Midbrain (tissue), 1 donor: ENCODE measurements around the gene SUCLA2.
"Not testable (repeated sequence)": the region's sequence is repeated elsewhere in the genome, so short reads cannot be mapped to it uniquely, and the experiment has no call there.

ENCODE experiments used
- DNase-seq: peaks from one replicate; lab custom pipeline; 2025; lab: John Stamatoyannopoulos, UW

Gene SUCLA2

DNA sequence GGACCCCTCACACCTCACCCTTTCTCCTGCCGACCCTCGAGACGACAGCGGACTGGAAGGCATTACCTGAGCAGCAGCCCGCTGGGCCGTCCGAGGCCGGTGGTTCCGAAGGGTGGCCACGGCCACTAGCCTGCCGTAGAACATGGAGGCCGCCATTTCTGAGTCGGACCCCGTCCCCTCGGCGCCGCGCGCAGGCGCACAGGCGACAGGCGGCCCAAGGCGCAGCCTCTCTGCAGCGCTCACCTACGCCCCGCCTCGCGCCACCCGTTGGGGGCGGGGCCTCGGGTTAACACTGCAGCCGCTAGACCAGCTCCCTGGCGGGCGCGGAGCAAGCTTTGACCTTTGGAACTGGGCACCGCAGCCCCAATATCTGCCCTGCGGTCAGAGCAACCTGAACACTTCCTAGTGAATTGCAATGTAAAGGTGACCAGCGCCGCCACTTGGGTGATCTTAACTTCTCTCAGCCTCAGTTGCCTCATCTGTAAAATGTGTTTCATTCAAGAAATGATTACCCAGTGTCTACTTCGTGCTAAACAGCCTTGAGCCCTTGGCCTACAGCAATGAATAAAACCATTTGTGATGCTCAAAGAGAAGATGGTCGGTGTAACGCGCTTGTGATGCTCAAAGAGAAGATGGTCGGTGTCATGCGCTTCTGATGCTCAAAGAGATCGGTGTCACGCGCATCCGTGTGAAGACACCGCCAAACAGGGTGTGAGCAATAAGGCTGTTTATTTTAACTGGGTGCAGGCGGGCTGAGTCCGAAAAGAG lies at the start of gene SUCLA2:
Gene SUCLA2, minus strand, starts transcription at position 160 of the 768 bp plus-strand sequence. Its CDS starts 4 bp downstream, at position 156.
- DNase-seq: peak; percentile 94

DNA sequence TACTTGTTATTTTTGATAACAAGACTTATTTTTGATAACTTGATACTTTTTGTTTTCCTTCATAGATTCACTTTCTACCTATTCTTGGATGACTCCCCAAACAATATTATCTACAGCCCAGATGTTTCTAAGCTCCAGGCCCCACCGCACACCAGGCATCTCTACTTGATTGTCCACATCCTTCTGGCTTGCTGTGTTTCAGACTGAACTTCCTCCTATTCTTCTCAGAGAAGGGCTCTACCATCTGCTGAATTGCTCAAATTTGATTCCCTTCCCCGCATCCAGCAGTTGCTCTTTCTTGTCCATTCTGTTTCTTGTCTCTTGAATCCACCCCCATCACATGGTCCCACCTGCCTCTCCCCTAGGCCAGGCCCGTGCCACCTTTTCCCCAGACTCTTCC lies 49.5 kb upstream of the SUCLA2 start:
- DNase-seq: no peak

GRCh38 chr13:48043789-48044503 lies 42.9 kb upstream of the SUCLA2 start:
- DNase-seq: no peak

DNA sequence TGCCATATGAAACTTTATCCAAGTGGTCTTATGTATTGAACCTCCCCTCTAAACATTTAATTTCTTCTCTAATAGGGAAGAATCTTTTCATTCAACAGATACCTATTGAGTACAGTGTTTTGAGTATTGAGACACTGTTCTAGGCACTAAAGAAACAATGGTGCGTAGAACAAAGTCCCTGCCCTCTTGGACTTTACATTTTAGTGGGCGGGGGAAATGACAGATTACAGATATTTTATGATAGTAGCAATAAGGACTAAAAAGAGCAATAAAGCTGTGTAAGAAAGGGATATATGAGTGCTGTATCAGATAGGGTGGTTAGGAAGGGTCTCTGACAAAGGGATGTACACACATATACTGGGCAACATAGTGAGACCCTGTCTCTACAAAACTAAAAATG lies 41.8 kb upstream of the SUCLA2 start:
- no peak for DNase-seq

GRCh38 chr13:48040896-48041295 lies 39.8 kb upstream of the SUCLA2 start:
- DNase-seq: no peak

GRCh38 chr13:48040049-48040448 lies 39.0 kb upstream of the SUCLA2 start:
- DNase-seq: no peak

DNA sequence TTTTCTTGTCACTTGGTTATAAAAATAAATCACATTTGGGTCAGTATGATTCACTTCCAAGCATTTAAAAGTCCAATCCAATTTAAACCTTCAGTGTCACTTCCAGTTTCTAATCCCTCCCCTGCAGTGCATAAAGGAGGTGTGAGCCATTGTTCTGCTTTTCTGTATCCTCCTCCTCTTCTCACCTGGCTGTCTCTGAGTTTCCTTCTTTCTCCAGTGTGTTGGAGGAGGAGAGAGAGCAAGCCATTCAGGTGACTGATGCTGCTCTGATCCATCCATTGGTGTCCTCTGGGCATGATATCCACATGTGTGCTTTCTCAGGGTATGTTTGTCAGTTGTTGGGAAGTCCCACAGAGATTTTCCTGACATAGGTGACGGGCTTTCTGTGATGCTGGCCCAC lies 37.7 kb upstream of the SUCLA2 start:
- DNase-seq: no peak

DNA sequence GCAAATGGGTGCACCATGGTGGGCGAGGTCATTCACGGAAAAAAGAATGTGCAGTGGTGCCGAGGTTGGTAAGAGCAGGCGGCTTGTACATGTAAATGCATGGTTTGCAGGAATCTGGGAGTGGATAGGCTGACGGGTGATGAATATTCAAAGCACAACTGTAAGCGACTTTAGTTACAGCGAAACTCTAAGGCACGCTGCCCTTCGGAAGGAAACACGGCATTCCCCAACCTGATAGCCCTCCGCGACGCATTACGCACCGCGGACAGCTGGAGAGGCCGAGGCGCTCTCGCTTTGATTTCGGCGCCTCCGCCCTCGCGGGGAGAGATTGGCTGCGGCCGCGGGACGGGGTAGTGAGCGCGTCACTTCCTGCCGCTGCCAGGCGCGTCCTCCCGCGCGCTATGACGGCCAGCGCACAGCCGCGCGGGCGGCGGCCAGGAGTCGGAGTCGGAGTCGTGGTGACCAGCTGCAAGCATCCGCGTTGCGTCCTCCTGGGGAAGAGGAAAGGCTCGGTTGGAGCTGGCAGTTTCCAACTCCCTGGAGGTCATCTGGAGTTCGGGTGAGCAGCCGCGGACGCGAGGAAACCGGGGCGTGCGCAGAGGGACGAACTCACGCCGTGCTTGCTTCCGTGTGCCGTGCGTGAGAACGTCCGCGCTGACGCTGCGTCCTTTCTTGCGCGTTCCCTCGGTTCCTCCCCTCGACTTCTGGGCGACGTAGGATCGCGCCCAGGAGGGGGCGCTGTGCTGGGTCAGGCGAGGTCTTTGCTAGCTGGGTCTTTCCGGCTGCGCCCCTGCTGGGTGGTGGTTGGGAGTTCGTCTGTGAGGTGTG lies 36.5 kb upstream of the SUCLA2 start, which contains the start of gene NUDT15:
Gene NUDT15, plus strand, starts transcription at position 381 of the 828 bp plus-strand sequence. Its CDS starts 21 bp downstream, at position 402.
- DNase-seq: peak; percentile 96

DNA sequence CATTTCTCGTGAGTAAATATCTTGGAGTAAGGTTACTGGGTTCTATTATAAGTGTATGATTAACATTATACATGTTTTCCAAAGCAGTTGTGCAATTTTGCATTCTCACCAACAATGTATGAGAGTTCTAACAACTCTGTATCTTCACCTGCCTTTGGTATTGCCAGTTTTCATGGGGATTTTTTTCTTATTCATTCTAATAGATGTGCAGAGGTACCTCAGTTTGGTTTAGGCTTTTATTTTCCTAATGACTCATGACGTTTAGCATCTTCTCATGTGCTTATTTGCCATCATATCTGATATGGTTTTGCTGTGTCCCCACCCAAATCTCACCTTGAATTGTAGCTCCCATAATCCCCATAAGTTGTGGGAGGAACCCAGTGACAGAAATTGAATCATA lies 28.8 kb upstream of the SUCLA2 start:
- DNase-seq: no peak

DNA sequence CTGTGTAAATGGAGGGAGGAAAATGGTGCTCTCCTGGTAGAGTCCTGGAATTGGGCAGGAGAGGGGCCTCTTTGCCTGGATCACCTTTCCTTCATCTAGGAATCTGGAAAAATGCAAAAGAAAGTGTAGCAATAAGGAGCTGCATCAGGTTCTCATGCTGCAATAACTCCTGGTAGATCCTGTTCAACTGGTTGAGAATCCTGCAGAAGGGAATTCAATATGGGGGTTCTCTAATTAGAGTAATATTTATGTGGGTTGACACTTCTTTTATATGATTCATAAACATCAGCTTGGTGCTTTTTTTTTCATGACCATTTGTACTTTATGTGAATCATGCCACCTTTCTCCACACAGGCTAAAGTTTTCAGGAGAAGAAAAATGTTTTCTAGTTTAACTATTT lies 27.0 kb upstream of the SUCLA2 start:
- no peak for DNase-seq

DNA sequence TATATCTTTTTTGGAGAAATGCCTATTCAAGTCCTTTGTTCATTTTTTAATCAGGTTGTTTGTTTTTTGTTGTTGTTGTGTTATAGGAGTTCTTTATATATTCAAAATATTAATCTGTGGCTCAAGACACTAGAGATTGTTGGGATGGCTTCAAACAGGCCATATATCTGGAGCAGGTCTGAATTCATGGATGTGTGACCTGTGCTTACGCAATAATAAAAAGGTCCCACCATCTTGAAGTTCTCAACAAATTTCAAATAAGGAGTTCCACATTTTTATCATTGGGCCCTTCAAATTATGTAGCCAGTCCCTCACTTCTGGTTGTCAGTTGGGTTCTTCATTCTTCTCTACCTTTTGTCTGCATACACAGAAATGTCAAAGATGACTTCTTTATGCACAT lies 18.7 kb upstream of the SUCLA2 start:
- no peak for DNase-seq

- no peak for DNase-seq
Observed at GRCh38 chr13:48018637-48019036, 17.6 kb upstream of the SUCLA2 start.

GRCh38 chr13:48014359-48014758 lies 13.3 kb upstream of the SUCLA2 start:
- DNase-seq: no peak

GRCh38 chr13:48012668-48013067 lies 11.6 kb upstream of the SUCLA2 start:
- no peak for DNase-seq

- DNase-seq: no peak
Observed at GRCh38 chr13:48010698-48011097, 9.6 kb upstream of the SUCLA2 start.

GRCh38 chr13:48009284-48009683 lies 8.2 kb upstream of the SUCLA2 start:
- DNase-seq: no peak

GRCh38 chr13:48006396-48006795 lies 5.3 kb upstream of the SUCLA2 start:
- no peak for DNase-seq

- DNase-seq: peak; percentile 12
Observed at GRCh38 chr13:48004201-48004600, 3.1 kb upstream of the SUCLA2 start.

GRCh38 chr13:48001999-48002398 lies 926 bp upstream of the SUCLA2 start:
- DNase-seq: not testable (repeated sequence)

DNA sequence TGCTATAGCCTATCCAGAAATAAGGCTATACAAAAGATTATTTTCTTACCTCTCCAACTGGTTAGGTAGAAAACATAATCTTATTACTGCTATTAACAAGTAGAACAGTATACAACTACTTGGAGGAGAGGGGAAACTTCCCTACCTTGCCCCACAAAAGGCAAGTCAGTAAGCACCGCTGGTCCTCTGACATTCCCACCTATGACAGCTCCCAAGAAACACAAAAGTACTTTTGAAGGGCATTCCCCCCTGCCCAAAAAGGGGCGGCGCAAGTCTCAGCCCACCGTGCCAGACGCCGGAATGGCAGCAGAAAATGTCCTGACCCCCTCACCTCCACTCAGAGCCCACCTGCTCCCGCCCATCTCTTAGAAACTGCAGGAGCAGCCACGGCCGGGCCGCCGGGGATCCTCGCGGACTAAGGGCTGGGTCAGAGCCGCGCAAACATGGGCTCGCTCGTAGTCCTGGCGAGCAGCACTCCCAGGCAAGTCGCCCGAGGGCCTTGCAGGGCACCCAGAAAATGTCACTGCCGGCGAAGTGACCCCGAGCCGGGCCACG lies 437 bp downstream of the SUCLA2 start:
- DNase-seq: no peak

DNA sequence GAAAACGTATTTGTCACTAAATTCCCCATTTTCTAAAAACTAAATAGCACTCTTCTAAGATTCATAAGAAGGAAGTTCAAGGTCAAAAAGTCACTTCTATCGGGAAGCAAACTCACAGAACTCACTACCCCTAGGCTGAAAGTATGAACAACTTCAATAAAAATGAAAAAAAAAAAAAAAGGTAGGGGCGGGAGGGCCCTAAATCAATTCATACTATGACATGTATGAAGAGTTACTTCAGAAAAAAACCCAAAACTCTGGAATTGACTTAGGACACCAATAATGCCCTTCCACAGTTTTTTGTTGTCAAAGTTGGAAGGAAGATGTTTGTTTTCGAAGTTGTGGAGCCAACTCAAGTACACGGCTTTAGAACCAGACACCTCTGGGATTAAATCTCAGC lies 1.1 kb downstream of the SUCLA2 start:
- no peak for DNase-seq

GRCh38 chr13:47997384-47997783 lies 3.7 kb downstream of the SUCLA2 start:
- DNase-seq: no peak
